HepG2 (cell line): ENCODE results near the gene KTI12. TPM values are rescaled to one million over a fixed set of nuclear protein-coding genes. Genes with fewer than 3 reads are reported as not detected.
A peak's percentile ranks its signal among the peaks of the same experiment; 100 is the strongest.

Experiments
- FOXA1 ChIP-seq, 2 experiments: fragments of 450-650 bp in 1 of 2; sonication (generic) in 1 of 2; formaldehyde crosslinking in 1 of 2; IDR thresholded peaks; 2 replicates each; pipeline versions ENCODE4 v1.4.0 to v1.6.1; 2016 to 2020; ENCODE audit warnings: missing genetic modification reagents in 1 of 2
- HOXA3 ChIP-seq: sonication (generic); formaldehyde crosslinking; IDR thresholded peaks from 2 replicates; pipeline ENCODE4 v1.5.0; 2020; ENCODE audit warnings: missing genetic modification reagents
- KLF12 ChIP-seq: sonication (generic); formaldehyde crosslinking; IDR thresholded peaks from 2 replicates; pipeline ENCODE4 v1.4.0; 2020; ENCODE audit warnings: missing genetic modification reagents, borderline replicate concordance
- MTF1 ChIP-seq: sonication (generic); formaldehyde crosslinking; IDR thresholded peaks from 2 replicates; pipeline ENCODE4 v1.5.0; 2020; ENCODE audit warnings: missing genetic modification reagents
- NFIC ChIP-seq: IDR thresholded peaks from 2 replicates; pipeline ENCODE4 v1.6.1; 2012; ENCODE audit warnings: mild to moderate bottlenecking, low read length, inconsistent platforms
- NFKB2 ChIP-seq: sonication (generic); formaldehyde crosslinking; IDR thresholded peaks from 2 replicates; pipeline ENCODE4 v1.4.0; 2020; ENCODE audit warnings: missing genetic modification reagents, borderline replicate concordance
- POLR2G ChIP-seq: fragments of 200-400 bp; formaldehyde crosslinking; IDR thresholded peaks from 2 replicates; pipeline ENCODE4 v1.6.1; 2018; ENCODE audit warnings: mild to moderate bottlenecking, low read depth, low read length, moderate library complexity
- REXO4 ChIP-seq: sonication (generic); formaldehyde crosslinking; IDR thresholded peaks from 2 replicates; pipeline ENCODE4 v1.8.0; 2022; ENCODE audit warnings: missing genetic modification reagents, mild to moderate bottlenecking, borderline replicate concordance
- SMYD3 ChIP-seq: sonication (generic); formaldehyde crosslinking; IDR thresholded peaks from 2 replicates; pipeline ENCODE4 v1.8.1; 2023; ENCODE audit warnings: mild to moderate bottlenecking, missing genetic modification reagents
- SP1 ChIP-seq, 2 experiments: fragments of 450-650 bp in 1 of 2; sonication (generic) in 1 of 2; formaldehyde crosslinking in 1 of 2; IDR thresholded peaks; 2 replicates each; pipeline versions ENCODE4 v1.4.0 to v1.6.1; 2016 to 2020; ENCODE audit warnings: missing genetic modification reagents in 1 of 2
- TCF12 ChIP-seq, 2 experiments: fragments of 450-650 bp in 1 of 2; sonication (generic) in 1 of 2; formaldehyde crosslinking in 1 of 2; IDR thresholded peaks; 2 replicates each; pipeline versions ENCODE4 v1.6.1 to v1.8.0; 2017 to 2022; ENCODE audit warnings: antibody characterized with exemption in 1 of 2, mild to moderate bottlenecking in 1 of 2, missing genetic modification reagents in 1 of 2, moderate library complexity in 1 of 2
- ZNF549 ChIP-seq: sonication (generic); formaldehyde crosslinking; IDR thresholded peaks from 2 replicates; pipeline ENCODE4 v1.5.0; 2020; ENCODE audit warnings: missing genetic modification reagents
- ZNF556 ChIP-seq: sonication (generic); formaldehyde crosslinking; IDR thresholded peaks from 2 replicates; pipeline ENCODE4 v1.4.0; 2020; ENCODE audit warnings: mild to moderate bottlenecking, missing genetic modification reagents, borderline replicate concordance
- ZNF772 ChIP-seq: sonication (generic); formaldehyde crosslinking; IDR thresholded peaks from 2 replicates; pipeline ENCODE4 v1.5.0; 2020; ENCODE audit warnings: mild to moderate bottlenecking, missing genetic modification reagents
- polyA plus RNA-seq, 8 experiments: library from polyadenylated mRNA; depleted of rRNA in 3 of 8; stranded (reverse) in 7 of 8; unstranded in 1 of 8; fragments of >200 nt; fragmentation: Illumina TruSeq in 4 of 8; extraction: Trizol in 4 of 8; gene quantifications; 2 replicates each; pipeline versions ENCODE4 v1.2.1 to v1.2.3, GENCODE V29; 2011 to 2016; ENCODE audit warnings: low read depth in 4 of 8, missing spikeins in 1 of 8, mixed read lengths in 1 of 8; ENCODE audit not compliant: insufficient read depth in 1 of 8
- total RNA-seq, 5 experiments: library from RNA; depleted of rRNA; stranded (reverse); fragments of >200 nt; fragmentation: Illumina TruSeq; extraction: Trizol; gene quantifications; 2 replicates each; pipeline ENCODE4 v1.2.3, GENCODE V29; 2016; ENCODE audit warnings: low read depth in 1 of 5
- TF ChIP-seq, protein P1 (sequence below): sonication (generic); formaldehyde crosslinking; IDR thresholded peaks from 2 replicates; pipeline ENCODE4 v1.4.0; 2020; ENCODE audit warnings: mild to moderate bottlenecking, missing genetic modification reagents, borderline replicate concordance
- TF ChIP-seq, protein P2 (sequence below): sonication (generic); formaldehyde crosslinking; IDR thresholded peaks from 2 replicates; pipeline ENCODE4 v1.4.0; 2020; ENCODE audit warnings: missing genetic modification reagents
- TF ChIP-seq, protein P3 (sequence below): sonication (generic); formaldehyde crosslinking; IDR thresholded peaks from 2 replicates; pipeline ENCODE4 v1.5.0; 2020; ENCODE audit warnings: mild to moderate bottlenecking, missing genetic modification reagents
- TF ChIP-seq, protein P4 (sequence below): IDR thresholded peaks from 2 replicates; pipeline ENCODE4 v1.6.1; 2012; ENCODE audit warnings: inconsistent platforms

KTI12 gene
- total and polyA plus RNA-seq, 2 of the 13 experiments (the other 11 are each of a cell fraction or from before 2014, with no cell fraction given) = 7.4 to 10.2 TPM

DNA sequence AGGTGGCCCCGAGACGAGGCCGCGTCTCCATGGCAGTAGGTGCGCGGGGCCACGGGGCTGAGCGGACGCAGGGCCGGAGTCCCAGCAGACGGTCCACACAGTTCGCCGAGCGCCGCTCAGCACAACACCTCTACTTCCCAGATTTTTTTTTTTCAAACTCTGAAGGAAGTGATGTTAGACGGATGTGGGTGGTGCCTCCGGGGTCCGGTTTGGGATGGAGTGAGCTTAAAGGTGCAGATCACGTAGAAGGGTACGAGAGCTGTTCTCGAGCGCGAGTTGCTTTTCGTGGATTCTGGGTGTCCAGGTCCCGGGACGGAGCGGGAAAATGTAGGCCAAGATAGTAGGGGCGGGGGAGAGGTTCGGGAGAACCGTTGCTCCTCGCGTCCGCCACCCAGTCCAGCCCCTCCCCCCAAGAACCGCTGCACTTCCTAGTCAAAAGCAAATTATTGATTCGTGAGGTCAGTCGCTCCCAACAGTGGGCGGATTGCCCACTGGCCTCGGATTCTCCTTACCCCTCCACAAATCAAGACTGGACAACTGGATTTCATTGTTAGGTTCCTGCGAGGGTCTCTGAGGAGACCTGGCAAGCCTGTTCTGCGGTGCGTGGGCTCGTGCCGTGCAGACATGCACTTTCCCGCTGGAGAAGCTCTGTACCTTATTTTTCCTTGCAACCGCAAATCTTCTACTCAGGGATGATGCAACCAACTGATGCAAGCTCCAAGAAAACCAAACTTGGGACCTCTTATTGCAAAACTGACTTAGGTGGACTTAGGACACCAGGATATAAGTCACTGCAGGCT, 21.7 kb upstream of the KTI12 start, which contains the start of gene TXNDC12 (continued):
- TF ChIP-seq FOXA1 (IDR thresholded peaks at IDR 0.05) = no peak
- no peak; the same call in 1 of the 2 replicates for TF ChIP-seq FOXA1 (CRISPR knock-in tag; IDR thresholded peaks at IDR 0.05)
- TF ChIP-seq MTF1 (CRISPR knock-in tag) = no peak
- TF ChIP-seq, protein P1, sequence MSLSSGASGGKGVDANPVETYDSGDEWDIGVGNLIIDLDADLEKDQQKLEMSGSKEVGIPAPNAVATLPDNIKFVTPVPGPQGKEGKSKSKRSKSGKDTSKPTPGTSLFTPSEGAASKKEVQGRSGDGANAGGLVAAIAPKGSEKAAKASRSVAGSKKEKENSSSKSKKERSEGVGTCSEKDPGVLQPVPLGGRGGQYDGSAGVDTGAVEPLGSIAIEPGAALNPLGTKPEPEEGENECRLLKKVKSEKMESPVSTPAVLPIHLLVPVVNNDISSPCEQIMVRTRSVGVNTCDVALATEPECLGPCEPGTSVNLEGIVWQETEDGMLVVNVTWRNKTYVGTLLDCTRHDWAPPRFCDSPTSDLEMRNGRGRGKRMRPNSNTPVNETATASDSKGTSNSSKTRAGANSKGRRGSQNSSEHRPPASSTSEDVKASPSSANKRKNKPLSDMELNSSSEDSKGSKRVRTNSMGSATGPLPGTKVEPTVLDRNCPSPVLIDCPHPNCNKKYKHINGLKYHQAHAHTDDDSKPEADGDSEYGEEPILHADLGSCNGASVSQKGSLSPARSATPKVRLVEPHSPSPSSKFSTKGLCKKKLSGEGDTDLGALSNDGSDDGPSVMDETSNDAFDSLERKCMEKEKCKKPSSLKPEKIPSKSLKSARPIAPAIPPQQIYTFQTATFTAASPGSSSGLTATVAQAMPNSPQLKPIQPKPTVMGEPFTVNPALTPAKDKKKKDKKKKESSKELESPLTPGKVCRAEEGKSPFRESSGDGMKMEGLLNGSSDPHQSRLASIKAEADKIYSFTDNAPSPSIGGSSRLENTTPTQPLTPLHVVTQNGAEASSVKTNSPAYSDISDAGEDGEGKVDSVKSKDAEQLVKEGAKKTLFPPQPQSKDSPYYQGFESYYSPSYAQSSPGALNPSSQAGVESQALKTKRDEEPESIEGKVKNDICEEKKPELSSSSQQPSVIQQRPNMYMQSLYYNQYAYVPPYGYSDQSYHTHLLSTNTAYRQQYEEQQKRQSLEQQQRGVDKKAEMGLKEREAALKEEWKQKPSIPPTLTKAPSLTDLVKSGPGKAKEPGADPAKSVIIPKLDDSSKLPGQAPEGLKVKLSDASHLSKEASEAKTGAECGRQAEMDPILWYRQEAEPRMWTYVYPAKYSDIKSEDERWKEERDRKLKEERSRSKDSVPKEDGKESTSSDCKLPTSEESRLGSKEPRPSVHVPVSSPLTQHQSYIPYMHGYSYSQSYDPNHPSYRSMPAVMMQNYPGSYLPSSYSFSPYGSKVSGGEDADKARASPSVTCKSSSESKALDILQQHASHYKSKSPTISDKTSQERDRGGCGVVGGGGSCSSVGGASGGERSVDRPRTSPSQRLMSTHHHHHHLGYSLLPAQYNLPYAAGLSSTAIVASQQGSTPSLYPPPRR = peak; percentile 32; the same call in 1 of the 2 replicates
- no peak; the same call in 1 of the 2 replicates for TF ChIP-seq KLF12
- TF ChIP-seq TCF12 (IDR thresholded peaks at IDR 0.05) = no peak
- no peak for TF ChIP-seq TCF12 (CRISPR knock-in tag; IDR thresholded peaks at IDR 0.05)
- TF ChIP-seq NFKB2 (CRISPR knock-in tag) = peak; percentile 80; the same call in 1 of the 2 replicates
- TF ChIP-seq, protein P2, sequence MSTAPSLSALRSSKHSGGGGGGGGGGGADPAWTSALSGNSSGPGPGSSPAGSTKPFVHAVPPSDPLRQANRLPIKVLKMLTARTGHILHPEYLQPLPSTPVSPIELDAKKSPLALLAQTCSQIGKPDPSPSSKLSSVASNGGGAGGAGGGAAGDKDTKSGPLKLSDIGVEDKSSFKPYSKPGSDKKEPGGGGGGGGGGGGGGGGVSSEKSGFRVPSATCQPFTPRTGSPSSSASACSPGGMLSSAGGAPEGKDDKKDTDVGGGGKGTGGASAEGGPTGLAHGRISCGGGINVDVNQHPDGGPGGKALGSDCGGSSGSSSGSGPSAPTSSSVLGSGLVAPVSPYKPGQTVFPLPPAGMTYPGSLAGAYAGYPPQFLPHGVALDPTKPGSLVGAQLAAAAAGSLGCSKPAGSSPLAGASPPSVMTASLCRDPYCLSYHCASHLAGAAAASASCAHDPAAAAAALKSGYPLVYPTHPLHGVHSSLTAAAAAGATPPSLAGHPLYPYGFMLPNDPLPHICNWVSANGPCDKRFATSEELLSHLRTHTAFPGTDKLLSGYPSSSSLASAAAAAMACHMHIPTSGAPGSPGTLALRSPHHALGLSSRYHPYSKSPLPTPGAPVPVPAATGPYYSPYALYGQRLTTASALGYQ (CRISPR knock-in tag) = peak; percentile 39; the same call in 1 of the 2 replicates
- TF ChIP-seq, protein P3, sequence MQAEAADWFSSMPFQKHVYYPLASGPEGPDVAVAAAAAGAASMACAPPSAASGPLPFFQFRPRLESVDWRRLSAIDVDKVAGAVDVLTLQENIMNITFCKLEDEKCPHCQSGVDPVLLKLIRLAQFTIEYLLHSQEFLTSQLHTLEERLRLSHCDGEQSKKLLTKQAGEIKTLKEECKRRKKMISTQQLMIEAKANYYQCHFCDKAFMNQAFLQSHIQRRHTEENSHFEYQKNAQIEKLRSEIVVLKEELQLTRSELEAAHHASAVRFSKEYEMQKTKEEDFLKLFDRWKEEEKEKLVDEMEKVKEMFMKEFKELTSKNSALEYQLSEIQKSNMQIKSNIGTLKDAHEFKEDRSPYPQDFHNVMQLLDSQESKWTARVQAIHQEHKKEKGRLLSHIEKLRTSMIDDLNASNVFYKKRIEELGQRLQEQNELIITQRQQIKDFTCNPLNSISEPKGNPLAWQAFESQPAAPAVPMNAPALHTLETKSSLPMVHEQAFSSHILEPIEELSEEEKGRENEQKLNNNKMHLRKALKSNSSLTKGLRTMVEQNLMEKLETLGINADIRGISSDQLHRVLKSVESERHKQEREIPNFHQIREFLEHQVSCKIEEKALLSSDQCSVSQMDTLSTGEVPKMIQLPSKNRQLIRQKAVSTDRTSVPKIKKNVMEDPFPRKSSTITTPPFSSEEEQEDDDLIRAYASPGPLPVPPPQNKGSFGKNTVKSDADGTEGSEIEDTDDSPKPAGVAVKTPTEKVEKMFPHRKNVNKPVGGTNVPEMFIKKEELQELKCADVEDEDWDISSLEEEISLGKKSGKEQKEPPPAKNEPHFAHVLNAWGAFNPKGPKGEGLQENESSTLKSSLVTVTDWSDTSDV (CRISPR knock-in tag) = no peak
- peak; percentile 95 for TF ChIP-seq POLR2G
- no peak for TF ChIP-seq REXO4 (CRISPR knock-in tag)
- TF ChIP-seq, protein P4, sequence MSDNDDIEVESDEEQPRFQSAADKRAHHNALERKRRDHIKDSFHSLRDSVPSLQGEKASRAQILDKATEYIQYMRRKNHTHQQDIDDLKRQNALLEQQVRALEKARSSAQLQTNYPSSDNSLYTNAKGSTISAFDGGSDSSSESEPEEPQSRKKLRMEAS = peak; percentile 78
- no peak; the same call in 1 of the 2 replicates for TF ChIP-seq SMYD3
- peak; percentile 18; the same call in 1 of the 2 replicates for TF ChIP-seq NFIC
- peak; percentile 5; the same call in 1 of the 2 replicates for TF ChIP-seq ZNF556 (CRISPR knock-in tag)
- TF ChIP-seq ZNF772 = 0 out of 2 replicates have a peak, but pooled peaks have one; percentile 8
- TF ChIP-seq HOXA3 (CRISPR knock-in tag) = peak; percentile 78
- no peak for TF ChIP-seq ZNF549
- TF ChIP-seq SP1 (IDR thresholded peaks at IDR 0.05) = no peak
- TF ChIP-seq SP1 (CRISPR knock-in tag; IDR thresholded peaks at IDR 0.05) = peak; percentile 44; the same call in 1 of the 2 replicates
